GM18951 (cell line): Measurements from ENCODE around the gene B4GALNT3.

ENCODE experiments used
- POLR2A ChIP-seq: IDR thresholded peaks from 4 replicates; pipeline ENCODE4 v1.6.1; 2011; ENCODE audit warnings: mild to moderate bottlenecking; ENCODE audit not compliant: insufficient read length, insufficient read depth; ENCODE audit errors: extremely low read depth
- in situ Hi-C: fragments of 300-500 bp; cut with MboI; formaldehyde crosslinking; loops from one replicate; pipeline ENCODE4 v1.12.0; 2022; ENCODE audit warnings: low sequenced_read_pairs, mixed read lengths, inconsistent platforms; ENCODE audit not compliant: unreplicated experiment

The B4GALNT3 gene

GRCh38 chr12:597926-598568, 138.3 kb downstream of the B4GALNT3 start:
- in situ Hi-C loops = loop anchor here (25.0 kb wide), 1 partner anchor 989 kb away; the partner anchor contains the start of gene FBXL14
- TF ChIP-seq POLR2A = no peak

- in situ Hi-C loops = loop anchor here (25.0 kb wide), 1 partner anchor 988 kb away; the partner anchor contains the start of gene FBXL14
- TF ChIP-seq POLR2A = no peak
Observed at GRCh38 chr12:599756-600155, 140.0 kb downstream of the B4GALNT3 start.

- no peak for TF ChIP-seq POLR2A
- in situ Hi-C loops = no loop called here
Observed at GRCh38 chr12:601976-602699, 142.4 kb downstream of the B4GALNT3 start.

- in situ Hi-C loops = no loop called here
- no peak for TF ChIP-seq POLR2A
Observed at GRCh38 chr12:602700-603068, 142.9 kb downstream of the B4GALNT3 start.

GRCh38 chr12:604956-605355, 145.2 kb downstream of the B4GALNT3 start:
- TF ChIP-seq POLR2A = no peak
- in situ Hi-C loops = no loop called here

GRCh38 chr12:607541-608001, 147.8 kb downstream of the B4GALNT3 start:
- TF ChIP-seq POLR2A = no peak
- in situ Hi-C loops = no loop called here

- TF ChIP-seq POLR2A = no peak
- in situ Hi-C loops = no loop called here
Observed at GRCh38 chr12:608413-608812, 148.7 kb downstream of the B4GALNT3 start.

GRCh38 chr12:608921-609320, 149.2 kb downstream of the B4GALNT3 start:
- in situ Hi-C loops = no loop called here
- no peak for TF ChIP-seq POLR2A

- TF ChIP-seq POLR2A = no peak
- in situ Hi-C loops = no loop called here
Observed at GRCh38 chr12:611721-612120, 152.0 kb downstream of the B4GALNT3 start.

GRCh38 chr12:612293-612692, 152.6 kb downstream of the B4GALNT3 start:
- no peak for TF ChIP-seq POLR2A
- in situ Hi-C loops = no loop called here

GRCh38 chr12:612886-613285, 153.1 kb downstream of the B4GALNT3 start:
- TF ChIP-seq POLR2A = no peak
- in situ Hi-C loops = no loop called here
